Tibial artery (tissue), 4 donors: ENCODE data around the gene CTBP1.

ENCODE experiments used
- DNase-seq, 2 donors: peaks; one replicate each; pipeline ENCODE4 v3.0.0-alpha.2; 2019
- H3K27ac ChIP-seq, 2 donors: fragments of 200-600 bp; sonication (generic) in 1 of 2; 1 replicate in 1 of 2; 2 replicates in 1 of 2; pipeline ENCODE4 v1.5.1; 2018 to 2019; ENCODE audit warnings: mild to moderate bottlenecking in 1 of 2
- H3K27me3 ChIP-seq, 2 donors: fragments of 200-600 bp; sonication (generic) in 1 of 2; one replicate each; pipeline versions ENCODE4 v1.5.1 to v1.6.0; 2016 to 2019
- H3K36me3 ChIP-seq, 3 donors: fragments of 200-600 bp; sonication (generic) in 2 of 3; one replicate each; pipeline ENCODE4 v1.5.1; 2016 to 2019; ENCODE audit warnings: mild to moderate bottlenecking in 2 of 3
- H3K4me1 ChIP-seq, 4 donors: fragments of 200-600 bp; sonication (generic) in 2 of 4; 1 replicate in 3 of 4; 2 replicates in 1 of 4; pipeline ENCODE4 v1.5.1; 2016 to 2019
- H3K4me3 ChIP-seq, 2 donors: fragments of 200-600 bp; sonication (generic) in 1 of 2; 1 replicate in 1 of 2; 2 replicates in 1 of 2; pipeline ENCODE4 v1.5.1; 2018 to 2019; ENCODE audit warnings: mild to moderate bottlenecking in 2 of 2
- H3K9me3 ChIP-seq, 3 donors: fragments of 200-600 bp; sonication (generic) in 1 of 3; one replicate each; pipeline ENCODE4 v1.5.1; 2016 to 2019
- intact Hi-C: fragments of 100-400 bp; cut with DNase I; formaldehyde crosslinking; loops from one replicate; pipeline ENCODE4 v1.15.0; 2023; ENCODE audit warnings: low total_unique reads
- TF ChIP-seq, protein P1 (sequence below), 2 experiments: fragments of 200-600 bp in 1 of 2; fragments of 450-650 bp in 1 of 2; IDR thresholded peaks; one replicate each; pipeline ENCODE4 v1.5.1; 2017 to 2019; ENCODE audit warnings: antibody characterized with exemption in 2 of 2, mild to moderate bottlenecking in 1 of 2, moderate library complexity in 1 of 2

The CTBP1 gene

DNA sequence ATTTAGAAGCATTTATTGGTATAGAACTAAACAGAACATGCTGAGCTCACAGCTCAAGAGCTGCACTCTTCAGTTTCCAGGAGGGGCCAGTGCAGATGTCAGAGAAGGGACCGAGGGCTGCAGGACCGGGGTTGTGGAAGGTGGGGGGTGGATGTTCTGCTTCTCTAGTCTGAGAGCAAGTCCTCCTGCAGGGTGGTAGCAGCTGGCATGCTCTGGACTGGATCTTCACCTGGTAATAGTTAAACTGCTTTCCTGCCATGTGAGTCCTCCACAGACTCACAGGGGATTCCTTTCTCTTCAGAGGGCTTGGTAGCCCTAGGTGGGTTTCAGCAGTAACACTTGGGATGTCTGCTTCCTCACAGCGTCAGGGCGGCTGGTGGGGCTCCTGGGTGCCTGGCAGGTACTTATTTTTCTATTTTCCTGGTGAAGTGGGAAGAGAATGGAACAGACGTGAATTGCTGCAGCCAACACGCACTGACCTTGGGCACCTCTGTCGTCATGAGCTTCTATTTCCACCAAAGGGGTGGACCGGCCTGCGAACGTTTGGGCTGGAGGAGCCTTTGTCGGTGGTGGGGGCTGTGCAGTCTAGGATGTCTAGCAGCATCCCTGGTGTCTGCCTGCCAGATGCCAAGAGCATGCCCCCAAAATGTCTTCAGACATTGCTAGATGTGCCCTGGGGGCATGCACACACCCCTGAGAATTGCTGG is 43.2 kb upstream of the CTBP1 start:
- Histone ChIP-seq H3K36me3 (peaks cover 0 to 6% (median 5%) of the 10 kb centered on the region in 3 donors), H3K27ac (no peak overlapping the region), H3K4me3 (no peak overlapping the region), H3K9me3 (no peaks in the 10 kb centered on the region), H3K27me3 (no peaks in the 10 kb centered on the region), H3K4me1 (peaks cover 4 to 59% (median 45%) of the 10 kb centered on the region in 4 donors)
- DNase-seq = peak in 1 of 2 donors; percentile 58
- intact Hi-C loops = loop anchor here (5.0 kb wide), 1 partner anchor 45 kb away; the partner anchor contains the start of gene CTBP1
- TF ChIP-seq, protein P1, sequence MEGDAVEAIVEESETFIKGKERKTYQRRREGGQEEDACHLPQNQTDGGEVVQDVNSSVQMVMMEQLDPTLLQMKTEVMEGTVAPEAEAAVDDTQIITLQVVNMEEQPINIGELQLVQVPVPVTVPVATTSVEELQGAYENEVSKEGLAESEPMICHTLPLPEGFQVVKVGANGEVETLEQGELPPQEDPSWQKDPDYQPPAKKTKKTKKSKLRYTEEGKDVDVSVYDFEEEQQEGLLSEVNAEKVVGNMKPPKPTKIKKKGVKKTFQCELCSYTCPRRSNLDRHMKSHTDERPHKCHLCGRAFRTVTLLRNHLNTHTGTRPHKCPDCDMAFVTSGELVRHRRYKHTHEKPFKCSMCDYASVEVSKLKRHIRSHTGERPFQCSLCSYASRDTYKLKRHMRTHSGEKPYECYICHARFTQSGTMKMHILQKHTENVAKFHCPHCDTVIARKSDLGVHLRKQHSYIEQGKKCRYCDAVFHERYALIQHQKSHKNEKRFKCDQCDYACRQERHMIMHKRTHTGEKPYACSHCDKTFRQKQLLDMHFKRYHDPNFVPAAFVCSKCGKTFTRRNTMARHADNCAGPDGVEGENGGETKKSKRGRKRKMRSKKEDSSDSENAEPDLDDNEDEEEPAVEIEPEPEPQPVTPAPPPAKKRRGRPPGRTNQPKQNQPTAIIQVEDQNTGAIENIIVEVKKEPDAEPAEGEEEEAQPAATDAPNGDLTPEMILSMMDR (IDR thresholded peaks at IDR 0.05) = no peak

DNA sequence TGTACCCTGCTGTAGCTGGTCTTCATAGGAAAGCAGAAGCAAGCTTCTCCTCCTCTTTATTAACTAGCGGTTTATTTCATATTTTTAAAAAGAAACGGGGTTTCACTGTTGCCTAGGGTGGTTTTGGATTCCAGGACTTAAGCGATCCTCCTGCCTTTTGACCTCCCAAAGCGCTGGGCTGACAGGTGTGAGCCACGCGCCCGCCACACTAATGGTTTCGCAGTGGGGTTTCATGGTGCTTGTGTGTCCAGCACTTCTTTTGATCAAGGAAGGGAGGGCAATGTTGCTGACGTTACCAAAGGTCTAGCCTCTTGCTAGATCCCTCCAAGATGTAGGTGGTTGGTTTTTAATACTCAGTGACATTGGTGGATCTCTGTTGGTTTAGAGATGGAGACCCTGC is 42.2 kb upstream of the CTBP1 start:
- TF ChIP-seq, protein P1 (IDR thresholded peaks at IDR 0.05) = no peak
- Histone ChIP-seq H3K27me3 (no peaks in the 10 kb centered on the region), H3K36me3 (no peaks in the 10 kb centered on the region), H3K27ac (peak overlapping the region in 1 of 2 donors; percentile 77), H3K4me1 (peaks cover 4 to 59% (median 45%) of the 10 kb centered on the region in 4 donors), H3K9me3 (no peaks in the 10 kb centered on the region), H3K4me3 (peak overlapping the region; percentile 78 to 85)
- intact Hi-C loops = loop anchor here (5.0 kb wide), 1 partner anchor 44 kb away; the partner anchor contains the start of gene CTBP1
- DNase-seq = no peak

DNA sequence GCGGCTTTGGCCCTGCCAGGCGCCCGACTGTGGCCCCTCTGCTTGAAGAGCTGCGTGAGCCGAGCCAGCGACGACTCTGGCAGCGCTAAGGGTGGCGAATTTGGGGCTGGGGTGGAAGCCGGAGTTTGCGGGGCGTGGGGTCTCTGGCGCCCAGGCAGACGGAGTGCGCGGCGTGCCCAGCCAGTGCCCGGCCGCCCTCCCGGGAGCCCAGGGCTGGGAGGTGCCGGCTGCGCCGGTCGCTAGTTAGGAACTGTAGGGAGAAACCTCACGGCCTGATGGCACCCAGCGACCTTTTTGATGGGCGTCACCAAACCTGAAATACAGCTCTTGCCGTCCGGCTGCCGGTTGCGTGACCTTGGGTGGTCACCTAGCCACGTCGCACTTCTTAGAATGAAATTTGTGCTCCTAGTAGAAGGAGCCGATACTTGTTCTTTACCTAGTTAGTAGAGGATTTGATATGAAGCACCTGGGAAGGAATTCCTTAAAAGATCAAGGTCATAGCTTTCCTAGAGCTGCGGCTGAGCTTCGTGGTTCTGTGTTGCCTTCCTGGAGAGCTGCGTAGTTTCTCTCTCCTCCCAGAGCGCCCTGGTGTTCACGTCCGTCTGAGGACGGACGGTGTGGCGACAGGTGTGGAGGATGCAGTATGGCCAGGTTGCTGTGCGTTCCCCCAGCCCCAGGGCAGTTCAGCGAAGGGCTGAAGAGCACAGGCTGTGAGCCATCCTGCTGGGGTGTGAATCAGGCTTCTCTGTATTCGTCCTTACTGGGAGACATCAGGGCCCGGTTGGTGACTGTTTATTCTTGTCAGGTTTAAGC is 41.4 kb upstream of the CTBP1 start:
- Histone ChIP-seq H3K9me3 (no peaks in the 10 kb centered on the region), H3K27me3 (no peaks in the 10 kb centered on the region), H3K36me3 (no peaks in the 10 kb centered on the region), H3K4me3 (peak overlapping the region; percentile 78 to 85), H3K27ac (peak overlapping the region; percentile 77 to 80), H3K4me1 (peaks cover 4 to 57% (median 44%) of the 10 kb centered on the region in 4 donors)
- DNase-seq = no peak
- TF ChIP-seq, protein P1 (IDR thresholded peaks at IDR 0.05) = no peak
- intact Hi-C loops = loop anchor here (5.0 kb wide), 1 partner anchor 43 kb away; the partner anchor contains the start of gene CTBP1

DNA sequence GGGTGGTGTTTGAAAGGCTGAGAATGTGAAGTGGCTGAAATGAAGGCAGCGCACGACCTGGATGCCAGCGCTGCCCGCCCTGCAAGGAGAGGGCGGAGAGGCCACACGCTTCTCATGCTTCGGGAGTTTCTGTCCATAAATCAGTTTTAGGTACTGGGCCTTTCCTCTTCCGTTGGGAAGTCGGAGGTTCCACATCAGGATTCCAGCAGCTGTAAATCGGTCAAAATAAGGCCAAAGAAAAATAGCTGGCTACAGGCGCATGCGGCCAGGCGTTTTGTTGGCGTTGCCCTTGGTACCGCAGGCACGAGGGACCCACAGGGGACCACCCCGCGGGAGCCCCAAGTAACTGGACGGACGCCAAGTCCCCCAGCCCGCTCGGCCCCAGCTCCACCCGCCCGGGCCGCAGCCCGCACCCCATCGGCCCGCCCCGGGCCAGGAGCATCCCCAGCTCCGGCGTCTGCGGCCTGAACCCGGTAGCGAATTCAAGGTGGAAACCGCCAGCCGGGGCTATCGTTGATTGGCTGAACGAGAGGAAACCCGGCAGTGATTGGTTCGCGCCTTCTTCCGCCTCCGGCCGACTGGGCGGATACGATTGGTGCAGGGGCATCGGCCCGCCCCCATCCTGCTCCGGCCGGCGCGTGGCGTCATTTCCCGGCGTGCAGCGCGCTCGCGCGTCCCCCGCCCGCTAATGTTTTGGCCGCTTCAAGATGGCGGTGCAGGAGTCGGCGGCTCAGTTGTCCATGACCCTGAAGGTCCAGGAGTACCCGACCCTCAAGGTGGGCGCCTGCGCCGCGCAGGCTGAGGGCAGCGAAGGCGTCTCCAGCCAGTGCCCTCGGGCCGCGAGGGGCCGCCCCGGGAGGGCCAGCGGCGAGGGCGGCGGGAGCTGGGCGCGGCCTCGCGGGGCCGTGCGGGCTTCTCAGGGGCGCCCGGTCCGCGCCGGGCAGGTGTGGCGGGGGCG is 40.6 kb upstream of the CTBP1 start, which contains the start of gene MAEA:
Gene MAEA, plus strand, starts transcription at position 685 of the 958 bp plus-strand sequence. Its CDS starts 23 bp downstream, at position 708.
- Histone ChIP-seq H3K4me3 (peak within 1 kb of the TSS; percentile 78 to 85), H3K36me3 (no peaks in the 10 kb centered on the region), H3K4me1 (peaks cover 4 to 51% (median 35%) of the 10 kb centered on the region in 4 donors), H3K27ac (peak within 1 kb of the TSS; percentile 77 to 80), H3K9me3 (no peaks in the 10 kb centered on the region), H3K27me3 (no peaks in the 10 kb centered on the region)
- TF ChIP-seq, protein P1 (IDR thresholded peaks at IDR 0.05) = no peak
- peak; percentile 96 to 98 for DNase-seq
- intact Hi-C loops = loop anchor here (1.0 to 5.0 kb wide), 2 partner anchors 42 to 58 kb away; partner anchors contain the start of genes CTBP1 and UVSSA
